TTC549 (cell line): Measurements from ENCODE around the gene STXBP5.
"Not testable (repeated sequence)": the region's sequence is repeated elsewhere in the genome, so short reads cannot be mapped to it uniquely, and the experiment has no call there.

Experiments used
- FAIRE-seq: peaks from 2 replicates; lab custom pipeline; 2012; peaks lifted over from hg19 to GRCh38; lab: Jason Lieb, UNC

The STXBP5 gene

GRCh38 chr6:147298461-147298860 is 94.2 kb downstream of the STXBP5 start:
- no peak for FAIRE-seq

- FAIRE-seq: no peak
Observed at GRCh38 chr6:147299035-147299434, 94.8 kb downstream of the STXBP5 start.

GRCh38 chr6:147301070-147301469 is 96.9 kb downstream of the STXBP5 start:
- no peak for FAIRE-seq

- no peak for FAIRE-seq
Observed at GRCh38 chr6:147304016-147304415, 99.8 kb downstream of the STXBP5 start.

GRCh38 chr6:147310521-147310920 is 106.3 kb downstream of the STXBP5 start:
- FAIRE-seq: no peak

DNA sequence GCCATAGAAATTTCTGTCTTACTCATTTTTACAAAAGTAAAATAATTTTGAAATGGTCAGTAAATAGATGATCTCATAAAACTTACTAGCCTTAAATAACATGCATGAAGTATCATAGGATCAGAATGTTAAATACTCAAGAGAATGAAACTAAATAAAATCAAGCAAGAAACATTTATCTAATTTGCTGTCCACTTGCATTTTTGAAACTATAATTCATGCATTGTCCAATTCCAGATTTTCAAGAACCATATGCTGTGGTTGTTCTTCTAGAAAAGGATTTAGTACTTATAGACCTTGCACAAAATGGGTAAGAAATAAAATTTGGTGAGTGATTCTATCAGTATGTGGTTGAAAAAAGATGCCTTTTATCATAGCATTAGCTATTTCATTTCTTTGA is 107.0 kb downstream of the STXBP5 start:
- FAIRE-seq: no peak

- no peak for FAIRE-seq
Observed at GRCh38 chr6:147321260-147321659, 117.0 kb downstream of the STXBP5 start.

DNA sequence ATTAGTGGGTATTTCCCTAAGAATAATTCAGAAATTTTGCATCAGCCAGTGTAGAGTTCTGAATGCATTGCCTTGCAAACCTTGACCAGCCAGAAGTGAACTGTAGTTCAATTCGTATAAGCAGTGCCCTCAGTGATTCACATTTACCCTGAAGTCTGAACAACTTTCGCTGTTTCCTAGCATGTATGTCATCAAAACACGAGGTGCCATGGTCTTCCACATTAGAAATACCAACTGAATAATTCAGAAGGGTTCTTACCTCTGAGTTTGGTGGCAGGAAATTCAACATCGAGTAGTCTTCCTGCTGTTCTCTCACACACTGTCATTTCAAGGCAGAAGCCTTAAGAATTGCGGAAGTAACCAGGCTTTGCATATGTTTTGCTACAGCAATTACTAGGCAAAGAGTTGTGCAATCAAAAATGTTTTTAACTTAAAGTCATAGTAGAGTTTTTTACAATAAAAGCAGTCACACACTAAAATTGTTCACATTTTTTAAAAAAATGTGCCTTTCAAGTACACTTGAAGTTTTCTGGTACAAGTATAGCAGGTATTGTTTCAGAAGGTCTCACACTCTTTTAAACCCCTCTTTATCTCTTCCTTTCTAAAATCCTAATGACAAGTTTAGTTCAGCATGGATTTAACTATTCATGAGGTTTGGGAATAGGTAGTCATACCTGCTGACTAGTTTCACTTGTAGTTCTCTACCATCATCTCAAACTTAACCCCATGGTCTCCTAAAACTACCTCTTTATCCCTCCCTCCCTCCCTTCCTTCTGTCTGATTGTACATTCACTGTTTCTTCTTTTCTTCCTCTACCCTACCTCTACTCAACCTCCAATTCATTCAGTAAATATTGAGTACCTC is 118.3 kb downstream of the STXBP5 start:
- FAIRE-seq: no peak

- no peak for FAIRE-seq
Observed at GRCh38 chr6:147325557-147325956, 121.3 kb downstream of the STXBP5 start.

DNA sequence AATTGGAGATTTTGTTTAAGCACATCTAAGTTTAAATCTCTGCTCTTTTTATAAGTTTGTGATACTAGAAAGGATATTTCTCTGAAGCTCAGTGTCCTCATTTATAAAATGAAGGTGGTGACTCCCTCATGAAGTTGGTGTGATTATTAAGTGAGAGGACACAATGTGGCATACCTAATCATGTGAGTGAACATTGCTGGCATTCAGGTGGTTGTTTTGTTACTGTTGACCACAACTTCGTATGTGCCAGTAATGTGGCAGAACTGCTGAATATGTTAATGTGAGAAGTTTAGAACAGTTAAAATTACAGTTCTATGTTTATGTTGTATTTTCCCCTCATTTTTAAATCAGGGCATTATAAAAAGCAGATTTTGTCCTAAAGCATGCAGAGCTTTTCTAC is 127.2 kb downstream of the STXBP5 start:
- FAIRE-seq: no peak

- no peak for FAIRE-seq
Observed at GRCh38 chr6:147337921-147338320, 133.7 kb downstream of the STXBP5 start.

DNA sequence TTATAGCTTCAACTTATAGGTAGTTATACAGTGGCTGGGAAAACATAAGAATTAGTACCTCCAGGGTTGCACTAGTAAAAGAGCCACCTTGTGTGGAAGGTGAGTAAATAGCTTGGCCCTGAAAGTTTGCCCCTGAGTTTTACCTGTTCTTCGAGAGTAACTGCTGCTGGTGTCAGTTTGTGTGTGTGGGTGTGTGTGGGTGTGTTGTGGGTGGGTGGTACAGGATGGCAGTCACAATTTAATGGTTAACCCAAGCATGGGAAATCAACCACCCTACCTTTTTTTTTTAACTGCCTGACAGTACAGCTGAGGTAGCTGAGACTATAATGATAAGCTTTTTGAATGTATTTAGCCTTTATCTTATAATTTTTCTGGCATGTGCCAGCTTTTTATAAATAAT is 137.3 kb downstream of the STXBP5 start:
- no peak for FAIRE-seq

DNA sequence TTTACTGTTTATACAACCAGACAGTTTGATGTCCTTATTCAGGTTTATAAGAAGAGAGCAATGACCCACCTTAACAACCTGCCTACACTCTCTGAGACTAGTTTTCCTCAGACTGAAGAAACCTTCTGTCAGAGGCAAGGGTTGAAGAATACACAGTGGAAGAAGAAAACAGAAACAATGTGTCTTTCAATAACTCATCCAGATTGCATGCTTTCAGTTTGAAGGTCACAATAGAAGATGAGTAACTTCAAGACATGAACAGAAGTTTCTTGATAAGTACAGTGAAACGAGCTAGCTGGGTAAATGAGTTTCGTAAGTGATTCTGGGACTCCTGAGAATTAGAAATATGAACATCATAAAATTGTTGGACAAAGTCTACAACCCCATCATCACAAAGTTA is 141.7 kb downstream of the STXBP5 start:
- no peak for FAIRE-seq

- FAIRE-seq: no peak
Observed at GRCh38 chr6:147347179-147347881, 143.1 kb downstream of the STXBP5 start.

GRCh38 chr6:147347882-147348575 is 143.8 kb downstream of the STXBP5 start:
- no peak for FAIRE-seq

DNA sequence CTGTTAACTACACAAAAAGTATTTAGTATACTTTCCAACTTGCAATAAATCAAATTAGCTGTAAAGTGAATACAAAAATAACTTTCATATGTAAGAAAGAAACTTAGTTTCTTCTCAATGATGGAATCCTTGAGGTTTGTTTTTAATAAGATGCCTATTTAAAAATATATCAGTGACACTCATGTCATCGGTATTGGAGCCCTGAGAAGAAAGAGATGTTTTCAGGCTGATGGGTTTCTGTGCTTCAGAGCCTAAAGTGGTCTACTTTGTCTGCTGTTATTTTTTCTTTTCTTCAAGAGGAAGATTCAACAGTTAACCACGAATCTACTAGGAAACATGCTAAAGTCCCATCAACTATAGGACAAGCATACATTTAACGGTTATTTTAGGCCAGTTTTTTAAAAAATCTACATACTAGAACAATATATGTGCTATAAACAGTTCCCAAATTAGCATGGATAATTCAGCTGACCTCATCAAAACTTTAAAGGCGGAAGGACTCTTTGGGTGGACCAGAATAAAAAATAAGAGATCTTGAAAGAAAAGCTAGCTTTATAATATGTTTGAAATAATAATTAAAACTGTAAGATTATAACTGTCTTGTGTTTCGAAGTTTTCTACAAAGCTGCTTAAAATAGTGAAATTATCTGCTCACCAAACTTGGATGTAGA is 157.2 kb downstream of the STXBP5 start:
- no peak for FAIRE-seq

DNA sequence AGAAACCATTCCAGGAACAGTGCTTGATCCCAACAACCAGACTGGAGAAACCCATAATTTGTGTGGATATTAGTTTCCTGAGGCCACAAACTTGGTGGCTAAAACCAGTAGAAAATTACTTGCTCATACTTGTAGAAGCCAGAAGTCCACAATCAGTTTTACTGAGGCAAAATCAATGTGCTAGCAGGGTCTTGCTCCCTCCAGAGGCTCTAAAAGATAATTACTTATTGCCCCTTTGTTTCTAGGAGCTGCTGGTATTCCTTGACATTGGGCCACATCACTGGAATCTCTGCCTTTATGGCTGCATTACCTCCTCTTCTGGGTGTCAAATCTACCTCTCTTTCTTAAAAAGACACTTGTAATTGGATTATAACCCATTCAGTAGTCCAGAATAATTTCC is 162.1 kb downstream of the STXBP5 start:
- no peak for FAIRE-seq

GRCh38 chr6:147371325-147371724 is 167.1 kb downstream of the STXBP5 start:
- FAIRE-seq: peak; percentile 5

DNA sequence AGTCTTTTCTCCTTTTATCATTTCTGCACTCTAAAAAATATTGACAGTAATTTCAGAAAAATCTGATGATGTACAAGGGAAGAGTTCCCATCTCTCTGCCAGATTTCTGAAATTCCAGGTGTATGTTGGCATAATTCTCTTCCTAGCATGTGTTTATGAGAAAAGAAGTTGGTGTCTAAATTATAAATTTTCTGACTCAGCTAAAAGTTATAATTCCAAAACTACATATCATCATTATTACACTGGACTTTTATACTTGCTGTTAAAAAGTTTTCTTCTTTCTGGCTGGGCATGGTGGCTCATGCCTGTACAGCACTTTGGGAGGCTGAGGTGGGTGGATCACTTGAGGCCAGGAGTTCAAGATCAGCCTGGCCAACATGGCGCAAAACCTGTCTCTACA is 168.6 kb downstream of the STXBP5 start:
- FAIRE-seq: no peak

GRCh38 chr6:147378819-147379218 is 174.6 kb downstream of the STXBP5 start:
- FAIRE-seq: no peak

DNA sequence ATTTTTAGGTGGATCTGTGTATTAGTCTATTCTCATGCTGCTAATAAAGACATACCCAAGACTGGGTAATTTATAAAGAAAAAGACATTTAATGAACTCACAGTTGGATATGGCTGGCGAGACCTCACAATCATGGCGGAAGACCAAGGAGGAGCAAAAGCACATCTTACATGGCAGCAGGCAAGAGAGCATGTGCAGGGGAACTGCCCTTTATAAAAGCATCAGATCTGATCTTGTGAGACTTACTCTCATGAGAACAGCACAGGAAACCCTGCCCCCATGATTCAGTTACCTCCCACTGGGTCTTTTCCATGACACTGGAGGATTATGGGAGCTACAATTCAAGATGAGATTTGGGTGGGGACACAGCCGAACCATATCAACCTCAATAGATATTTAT is 176.6 kb downstream of the STXBP5 start:
- not testable (repeated sequence) for FAIRE-seq

DNA sequence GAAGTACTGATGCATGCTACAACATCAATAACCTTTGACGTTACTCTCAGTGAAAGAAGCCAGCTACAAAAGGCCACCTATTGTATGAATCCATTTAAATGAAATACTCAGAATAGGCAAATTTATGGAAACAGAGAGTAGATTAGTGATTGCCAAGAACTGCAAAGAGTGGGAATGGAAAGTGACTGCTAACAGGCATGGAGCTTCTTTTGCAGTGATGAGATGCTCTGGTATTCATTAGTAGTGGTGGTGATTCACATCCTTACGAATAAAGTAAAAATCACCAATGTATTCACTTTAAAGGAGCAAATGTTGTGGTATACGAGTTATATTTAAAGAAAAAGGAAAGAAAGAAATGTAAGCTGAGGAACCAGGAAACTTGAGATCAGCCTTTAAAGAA is 177.5 kb downstream of the STXBP5 start:
- no peak for FAIRE-seq
